GM18867 (cell line): ENCODE data around the gene GFRA4.

Source experiments
- ATAC-seq: cut with Tn5 transposase; IDR thresholded peaks from one replicate; pipeline ENCODE4 v1.9.1; 2021; ENCODE audit warnings: mild to moderate bottlenecking, moderate library complexity; ENCODE audit not compliant: unreplicated experiment

Gene GFRA4, protein sequence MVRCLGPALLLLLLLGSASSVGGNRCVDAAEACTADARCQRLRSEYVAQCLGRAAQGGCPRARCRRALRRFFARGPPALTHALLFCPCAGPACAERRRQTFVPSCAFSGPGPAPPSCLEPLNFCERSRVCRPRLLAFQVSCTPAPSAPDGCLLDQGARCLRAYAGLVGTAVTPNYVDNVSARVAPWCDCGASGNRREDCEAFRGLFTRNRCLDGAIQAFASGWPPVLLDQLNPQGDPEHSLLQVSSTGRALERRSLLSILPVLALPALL

DNA sequence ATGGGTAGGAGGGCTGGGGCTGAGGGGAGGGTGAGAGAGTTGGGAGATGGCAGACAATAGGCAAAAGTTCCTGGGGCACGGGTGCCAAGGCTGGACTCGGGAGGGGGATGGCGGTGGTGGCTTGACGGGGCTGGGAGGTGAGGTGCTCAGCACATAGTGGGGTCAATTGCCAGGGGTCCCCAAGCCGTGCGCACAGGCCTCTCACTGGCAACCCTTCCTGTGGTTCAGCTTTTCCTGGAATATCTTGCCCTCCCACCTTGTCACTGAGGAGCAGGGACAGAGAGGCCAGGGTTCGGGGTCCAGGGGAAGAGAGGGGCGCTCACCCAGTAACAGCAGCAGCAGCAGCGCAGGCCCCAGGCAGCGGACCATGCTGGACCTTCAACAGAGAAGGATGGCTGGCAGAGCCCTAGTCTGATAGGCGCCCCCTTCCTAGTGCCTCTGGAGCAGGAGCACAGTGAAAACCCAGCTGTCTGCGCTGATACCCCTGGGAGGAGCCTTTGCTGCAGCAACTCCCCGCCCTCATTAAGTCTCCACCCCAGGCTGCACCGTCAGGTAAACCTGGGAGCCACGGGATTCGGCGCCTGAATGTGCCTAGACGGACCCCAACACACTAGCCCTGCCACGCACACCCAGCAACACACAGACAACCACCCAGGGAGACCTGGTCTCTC is at the start of gene GFRA4:
Gene GFRA4, minus strand, starts transcription at position 369 of the 671 bp plus-strand sequence. Its CDS starts 0 bp downstream, at position 369.
- ATAC-seq, result no peak

DNA sequence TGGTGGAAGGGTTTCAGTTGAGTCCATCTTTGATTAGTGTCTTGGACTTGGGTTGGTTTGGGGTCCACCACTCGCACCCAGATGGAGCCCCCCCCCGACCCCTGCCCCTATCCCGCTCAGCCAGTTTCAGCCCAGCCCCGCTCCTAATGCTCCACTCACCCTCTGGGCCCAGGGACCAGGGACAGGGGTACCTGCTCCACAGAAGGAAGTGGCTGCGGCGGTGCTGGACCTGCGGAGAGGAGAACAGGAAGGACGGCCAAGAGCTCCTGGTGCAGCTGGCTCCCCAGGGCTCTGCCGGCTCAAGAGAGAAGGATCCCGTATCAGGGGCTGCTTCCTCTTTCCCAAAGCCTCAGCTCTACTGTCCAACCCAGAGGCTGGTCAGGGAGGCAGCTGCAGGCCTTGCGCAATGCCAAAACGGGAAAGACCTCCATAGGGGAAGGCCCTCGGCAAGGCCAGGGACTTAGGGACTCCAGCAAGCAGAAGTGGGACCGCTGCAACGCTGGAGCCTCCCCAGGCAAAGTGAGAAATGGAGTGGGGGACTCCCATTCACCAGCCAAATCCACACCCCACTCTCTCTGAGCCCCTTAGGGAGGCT is 49.2 kb upstream of the GFRA4 start, which contains the start of gene SIGLEC1:
Gene SIGLEC1, minus strand, starts transcription at position 322 of the 595 bp plus-strand sequence. CDS start 5,472 bp downstream, outside the sequence.
- no peak for ATAC-seq

DNA sequence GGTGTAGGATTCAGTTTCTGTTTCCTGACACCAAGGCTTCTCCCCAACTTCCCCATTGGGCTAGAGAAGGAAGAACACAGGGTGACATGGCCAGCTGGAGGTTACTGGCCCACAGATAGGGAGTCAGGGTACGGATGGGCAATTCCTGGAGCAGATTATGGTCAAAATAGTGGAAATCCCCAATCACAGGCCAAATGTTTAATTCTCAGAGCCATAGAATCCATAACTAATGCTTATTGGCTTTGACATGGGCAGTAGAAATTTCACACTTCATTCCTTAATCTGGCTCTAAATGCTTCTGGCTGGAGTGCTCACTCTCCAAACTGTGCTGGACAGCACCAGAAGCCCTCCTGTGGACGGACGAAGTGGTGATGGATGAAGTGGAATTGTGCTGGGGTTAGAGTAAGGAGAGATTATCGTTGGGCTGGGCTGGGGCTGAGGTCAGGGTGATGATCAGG is 48.3 kb upstream of the GFRA4 start:
- ATAC-seq, result no peak

DNA sequence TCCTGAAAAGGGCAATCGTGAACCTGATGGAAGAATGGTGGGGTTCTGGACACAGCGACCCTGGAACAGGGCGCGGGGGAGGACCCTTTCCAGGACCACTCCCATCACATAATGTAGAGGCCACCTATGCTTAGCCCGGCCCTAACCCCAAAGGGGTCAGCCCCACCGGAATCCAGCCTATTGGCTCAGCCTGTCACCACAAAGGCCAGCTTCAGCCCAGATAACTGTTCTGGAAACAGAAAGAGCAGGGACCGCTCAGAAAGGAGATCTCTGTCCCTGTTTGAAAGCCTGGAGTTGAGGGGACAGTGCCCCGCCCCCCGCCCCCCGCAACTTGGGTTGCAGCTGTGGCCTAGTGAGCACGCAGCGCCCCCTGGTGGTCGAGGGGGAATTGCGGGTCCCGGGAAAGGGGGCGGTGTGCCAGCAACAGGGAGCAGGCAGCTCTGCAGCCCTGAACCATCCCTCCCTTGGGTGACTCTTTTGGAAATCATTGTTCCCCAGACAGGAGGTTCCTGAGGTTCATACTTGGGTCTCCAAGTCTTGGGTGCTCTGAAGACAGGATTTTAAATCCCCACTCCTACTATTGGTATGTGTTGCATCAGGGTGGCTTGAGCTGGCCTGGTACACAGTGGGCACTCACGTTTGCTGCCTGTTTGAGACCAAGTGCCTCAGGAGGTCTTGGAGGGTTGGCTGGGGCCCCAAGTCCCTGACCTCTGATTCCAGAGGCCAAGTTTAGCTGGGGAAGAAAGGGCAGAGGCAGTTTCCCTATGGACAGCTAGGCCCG is 47.7 kb upstream of the GFRA4 start:
- ATAC-seq, result no peak

DNA sequence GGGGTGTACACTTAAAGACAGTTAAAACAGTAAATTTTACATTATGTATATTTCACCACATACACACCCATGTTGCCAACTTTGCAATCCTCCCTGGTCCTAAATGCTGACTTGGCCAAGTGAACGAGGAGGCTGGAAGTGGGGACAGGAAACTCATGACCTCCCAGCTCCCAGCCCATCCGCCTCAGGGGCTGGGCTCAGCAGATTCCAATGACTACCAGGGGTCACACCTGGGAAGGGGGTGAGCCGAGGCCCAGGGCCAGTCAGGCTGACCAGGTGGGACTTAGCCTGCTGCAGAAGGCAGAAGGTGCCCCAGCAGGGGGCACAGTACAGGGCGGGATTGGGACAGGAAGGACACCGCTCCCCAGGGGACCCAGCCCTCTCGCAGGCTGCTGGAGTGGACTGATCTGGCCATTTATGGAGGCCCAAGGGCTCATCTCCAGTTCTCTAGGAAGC is 46.8 kb upstream of the GFRA4 start:
- ATAC-seq, result no peak

DNA sequence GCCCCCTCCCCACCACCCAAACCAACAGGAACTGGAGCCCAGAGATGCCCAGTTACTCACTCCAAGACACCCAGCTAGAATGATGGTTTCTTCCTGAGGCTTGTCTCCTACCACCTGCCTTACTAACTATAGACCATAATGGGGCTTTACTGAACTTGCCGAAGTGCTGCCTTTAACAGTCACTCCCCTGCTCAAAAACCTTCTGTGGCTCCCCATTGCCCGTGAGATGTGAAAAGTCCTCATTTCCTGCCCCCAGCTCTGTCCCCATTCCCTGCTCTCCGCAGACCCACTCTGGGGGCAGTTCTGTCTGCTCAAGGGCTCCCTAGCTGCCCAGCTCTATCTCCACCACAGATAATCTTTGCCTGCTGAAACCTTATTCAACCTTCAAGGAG is 44.3 kb upstream of the GFRA4 start:
- ATAC-seq, result no peak

DNA sequence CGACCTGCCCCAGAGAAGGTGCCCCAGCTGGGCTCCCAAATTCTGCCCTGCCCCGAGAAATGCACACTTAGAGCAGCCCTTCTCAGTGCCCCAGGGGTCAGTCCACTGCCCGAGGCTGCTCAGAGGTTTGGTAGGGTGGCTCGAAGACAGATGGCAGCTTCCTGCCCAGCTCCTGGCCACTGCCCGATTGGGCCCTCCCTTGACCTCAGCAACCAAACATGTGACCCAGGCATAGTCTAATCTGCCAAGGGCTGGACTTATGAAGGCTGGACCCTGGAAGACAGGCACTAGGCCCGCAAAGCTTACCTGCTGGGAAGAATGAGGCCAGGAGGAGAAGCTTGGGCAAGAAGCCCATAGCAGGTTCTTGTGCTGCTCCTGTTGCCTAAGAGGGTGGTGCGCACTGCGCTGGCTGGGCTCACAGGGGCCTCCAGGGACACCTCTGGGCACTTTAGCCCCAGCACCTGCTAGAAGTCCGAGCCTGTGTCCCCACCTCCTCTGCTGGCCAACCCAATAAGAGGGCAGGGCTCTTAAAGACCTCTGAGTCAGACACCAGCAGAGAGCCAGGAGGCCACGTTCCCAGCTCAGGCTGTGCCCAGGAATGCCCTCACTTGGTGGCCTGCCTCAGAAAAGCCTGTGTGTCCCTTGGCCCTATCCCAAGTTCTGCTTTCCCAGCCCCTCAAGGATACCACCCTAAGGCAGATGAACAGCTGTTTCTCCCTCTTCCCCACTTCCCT is 43.7 kb upstream of the GFRA4 start:
- no peak for ATAC-seq

DNA sequence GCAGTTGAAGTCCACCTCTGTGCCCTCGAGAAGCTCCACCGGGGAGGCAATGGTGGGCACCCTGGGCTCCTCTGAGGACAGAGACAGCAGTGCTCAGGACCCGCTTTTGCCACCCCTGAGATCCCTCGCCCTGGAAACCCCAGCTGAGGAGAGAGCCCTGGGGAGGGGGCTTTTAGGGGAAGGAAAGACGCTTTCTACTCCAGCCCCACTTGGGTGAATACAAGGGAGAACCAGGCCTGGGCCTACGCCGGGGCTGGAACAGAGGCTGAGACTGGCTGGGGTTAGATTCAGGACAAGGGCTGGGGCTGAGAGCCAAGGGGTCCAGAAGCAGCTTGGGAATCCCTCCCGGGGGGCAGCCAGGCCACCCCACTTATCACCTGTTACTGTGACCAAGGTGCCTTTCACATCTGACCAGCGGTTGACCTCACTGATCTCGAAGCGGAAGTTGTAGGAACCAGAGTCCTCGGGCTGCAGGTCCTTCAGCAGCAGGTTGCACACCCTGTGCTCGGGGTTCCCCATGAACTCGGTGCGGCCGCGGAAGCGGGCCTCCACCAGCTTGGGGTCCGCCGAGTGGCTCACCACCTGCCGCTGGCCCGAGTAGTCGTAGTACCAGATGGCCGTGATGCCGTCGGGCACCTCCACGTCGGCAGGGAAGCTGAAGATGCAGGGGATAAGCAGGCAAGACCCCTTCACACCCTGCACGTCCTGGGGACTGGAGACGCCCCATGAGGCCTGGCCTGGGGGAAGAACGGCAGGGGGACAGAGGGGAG is 43.0 kb upstream of the GFRA4 start:
- ATAC-seq, result no peak

DNA sequence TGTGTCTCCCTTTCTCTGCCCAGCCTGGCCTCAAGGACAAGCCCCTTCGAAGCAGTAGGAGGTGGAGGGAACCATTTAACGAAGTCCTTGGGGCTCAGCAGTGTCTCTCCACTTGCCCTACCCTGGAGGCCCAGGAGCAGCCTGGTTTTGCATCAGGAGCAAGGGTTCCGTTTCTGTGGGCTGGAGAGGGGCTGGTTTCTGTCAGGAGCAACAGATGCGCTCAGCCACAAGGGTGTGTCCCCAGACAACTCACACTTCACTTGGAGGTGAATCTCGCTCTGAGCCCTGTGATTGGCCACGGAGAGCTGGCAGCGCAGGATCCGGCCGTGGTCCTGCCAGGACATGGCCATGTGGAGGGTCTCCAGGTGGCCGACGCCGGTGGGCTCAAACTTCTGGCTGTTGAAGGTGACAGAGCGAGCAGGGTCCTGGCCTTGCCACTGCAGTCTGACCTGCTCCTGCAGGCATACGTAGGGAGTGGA is 42.3 kb upstream of the GFRA4 start:
- no peak for ATAC-seq

DNA sequence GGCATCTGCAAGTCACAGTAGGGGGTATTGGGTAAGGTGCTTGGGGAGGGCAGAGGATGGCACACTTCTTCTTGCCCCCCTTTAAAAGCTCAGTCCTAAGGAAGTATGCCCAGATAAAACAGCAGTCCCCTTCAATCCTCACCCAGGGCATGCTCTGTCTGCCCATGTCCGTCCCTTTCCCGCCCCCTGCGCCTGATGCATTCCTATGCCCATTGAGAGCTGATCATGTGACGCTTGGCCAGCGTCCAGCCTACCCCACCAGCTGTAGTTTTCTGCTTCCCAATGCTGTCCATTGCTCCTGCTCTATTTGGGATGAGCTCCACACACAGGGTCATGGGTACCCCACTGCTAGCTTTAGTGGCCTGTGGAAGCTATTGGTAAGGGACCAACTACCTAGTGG is 40.9 kb upstream of the GFRA4 start:
- ATAC-seq, result no peak

DNA sequence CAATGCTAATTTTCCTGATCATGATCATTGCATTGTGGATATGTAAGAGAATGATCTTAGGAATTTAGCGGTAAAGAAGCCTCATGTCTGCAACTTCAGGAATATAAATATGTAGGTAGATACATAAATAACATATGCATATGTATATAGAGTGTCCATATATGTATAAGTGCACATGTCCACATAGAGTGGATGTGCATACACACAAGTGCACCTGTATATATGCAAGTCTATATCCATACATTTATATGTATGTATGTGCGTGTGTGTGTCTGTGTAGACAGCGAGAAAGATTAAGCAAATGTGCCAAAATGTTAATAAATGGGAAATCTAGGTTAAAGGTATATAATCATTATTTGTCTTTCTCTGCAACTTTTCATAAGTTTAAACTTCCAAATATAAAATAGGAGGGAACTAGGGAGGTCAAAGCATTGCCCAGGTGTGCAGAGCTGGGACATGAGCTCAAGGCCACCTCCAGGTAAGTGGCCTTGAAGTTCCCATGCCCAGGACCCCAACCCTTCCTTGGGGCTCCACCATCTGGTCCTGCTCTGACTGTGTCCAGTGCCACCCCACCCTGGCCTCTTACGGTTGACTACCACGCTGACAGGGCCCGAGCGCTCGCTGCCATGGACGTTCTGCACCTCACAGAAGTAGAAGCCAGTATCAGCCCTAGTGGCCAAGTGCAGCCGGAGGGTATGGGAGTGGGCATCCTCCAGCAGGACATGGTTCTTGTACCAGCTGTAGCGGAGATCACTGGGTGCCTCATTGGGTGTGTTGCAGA is 39.6 kb upstream of the GFRA4 start:
- no peak for ATAC-seq

DNA sequence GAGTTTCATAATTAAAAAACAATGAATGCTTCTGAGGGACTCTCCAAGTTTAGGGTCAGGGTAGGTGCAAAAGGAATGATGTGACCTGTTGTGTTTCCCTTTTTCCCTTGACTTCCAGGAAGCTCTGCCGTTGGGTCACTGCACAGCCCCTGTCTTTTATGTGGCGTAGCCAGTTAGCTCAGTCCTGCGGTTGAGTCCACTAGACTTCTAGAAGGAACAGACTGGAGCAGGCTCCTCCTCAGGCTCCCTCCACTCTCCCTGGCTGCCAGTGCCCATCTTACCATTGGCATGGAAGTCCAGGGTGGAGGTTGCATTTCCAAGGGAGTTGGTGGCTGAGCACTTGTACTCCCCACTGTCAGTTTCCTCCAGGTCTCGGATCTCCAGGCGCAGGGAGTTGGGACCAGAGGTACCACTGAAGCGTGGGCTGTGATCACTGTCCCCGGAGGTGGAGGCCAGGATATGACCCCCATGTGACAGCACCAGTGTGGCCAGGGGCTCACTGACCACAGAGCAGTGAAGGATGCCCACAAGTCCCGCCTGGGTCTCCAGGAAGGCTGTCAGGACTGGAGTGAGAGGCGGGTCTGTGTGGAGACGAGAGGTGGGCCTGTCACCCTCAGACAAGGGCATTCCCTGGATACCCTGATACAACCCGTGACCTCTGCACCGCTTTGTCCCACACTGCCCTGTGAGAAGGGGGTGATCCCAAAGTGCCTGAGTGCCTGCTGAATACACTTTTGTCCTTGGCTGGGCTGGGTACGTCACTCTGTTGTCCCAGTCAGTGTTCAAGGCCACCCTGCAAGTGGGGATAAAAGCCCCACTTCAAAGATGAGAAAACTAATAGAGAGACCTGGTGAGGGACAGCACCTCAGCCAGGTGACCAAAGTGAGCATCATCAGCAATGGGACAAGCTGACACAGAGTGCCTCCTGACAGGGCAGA is 38.1 kb upstream of the GFRA4 start:
- ATAC-seq, result no peak

DNA sequence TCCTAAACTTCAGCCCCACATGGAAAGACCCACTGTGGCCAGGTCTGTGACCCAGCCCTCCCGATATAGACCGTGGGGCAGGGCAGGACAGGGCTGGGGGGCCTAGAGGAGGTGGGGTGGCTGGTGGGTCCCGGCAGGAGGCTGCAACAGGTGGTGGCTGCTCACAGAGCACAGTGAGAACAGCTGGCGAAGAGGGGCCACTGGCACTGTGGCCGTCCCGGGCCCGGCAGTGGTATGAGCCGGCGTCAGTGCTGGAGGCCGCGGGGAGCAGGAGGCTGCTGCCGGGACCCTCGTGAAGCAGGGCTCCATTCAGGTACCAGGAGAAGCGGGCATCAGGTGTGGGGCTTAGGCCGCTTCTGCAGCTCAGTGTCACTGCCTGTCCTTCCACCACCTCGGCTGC is 35.8 kb upstream of the GFRA4 start:
- no peak for ATAC-seq

DNA sequence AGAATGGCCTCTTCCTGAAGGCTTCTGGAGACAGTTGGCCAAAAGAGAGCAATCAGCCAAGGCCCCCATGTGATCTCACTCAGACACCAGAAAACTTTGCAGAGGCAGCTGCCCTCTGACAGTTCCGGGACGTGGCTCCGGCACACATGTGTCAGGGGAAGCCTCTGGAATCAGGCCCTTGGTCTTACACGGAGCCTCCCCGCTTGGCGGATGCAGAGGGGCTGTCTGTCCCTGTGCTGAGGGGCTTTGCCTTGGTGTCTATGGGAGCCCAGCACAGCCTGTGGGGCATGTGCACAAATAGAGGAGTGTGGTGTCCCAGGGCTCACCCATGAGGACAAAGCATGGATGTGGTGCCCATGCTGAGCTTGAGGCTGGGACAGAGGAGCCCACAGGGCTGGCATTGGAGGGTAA is 35.4 kb upstream of the GFRA4 start:
- ATAC-seq, result no peak

DNA sequence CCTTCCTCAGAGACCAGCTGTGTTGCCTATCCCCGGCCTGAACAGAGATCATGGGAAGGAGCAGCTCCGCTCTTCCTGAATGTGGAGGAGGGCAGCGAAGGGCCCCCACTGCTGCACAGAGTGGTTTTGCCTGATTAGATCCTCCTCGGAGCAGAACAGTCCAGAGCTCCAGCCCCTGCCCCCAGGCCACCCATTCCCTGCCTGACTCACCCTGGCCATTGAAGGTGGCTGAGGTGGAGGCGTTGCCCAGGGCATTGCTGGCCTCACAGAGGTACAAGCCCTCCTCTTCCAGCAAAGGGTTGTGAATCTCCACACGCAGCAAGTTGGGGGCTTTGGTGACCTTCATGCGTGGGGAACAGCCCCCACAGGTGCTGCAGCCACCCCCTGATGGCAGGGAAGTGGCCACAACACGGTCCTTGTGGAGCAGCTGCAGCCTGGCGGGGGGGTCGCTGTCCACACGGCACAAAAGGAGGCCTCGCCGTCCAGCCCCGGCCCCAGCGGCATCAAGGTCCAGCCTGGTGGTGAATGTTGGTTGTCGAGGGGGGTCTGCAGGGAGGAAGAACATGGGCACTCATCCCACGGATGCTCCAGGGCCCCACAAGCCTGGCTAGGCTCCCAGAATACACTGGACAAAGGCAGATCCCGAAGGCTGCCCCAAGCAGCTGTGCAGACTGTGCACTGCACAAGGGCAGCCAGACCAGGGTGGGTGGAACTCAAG is 34.5 kb upstream of the GFRA4 start:
- ATAC-seq, result no peak

DNA sequence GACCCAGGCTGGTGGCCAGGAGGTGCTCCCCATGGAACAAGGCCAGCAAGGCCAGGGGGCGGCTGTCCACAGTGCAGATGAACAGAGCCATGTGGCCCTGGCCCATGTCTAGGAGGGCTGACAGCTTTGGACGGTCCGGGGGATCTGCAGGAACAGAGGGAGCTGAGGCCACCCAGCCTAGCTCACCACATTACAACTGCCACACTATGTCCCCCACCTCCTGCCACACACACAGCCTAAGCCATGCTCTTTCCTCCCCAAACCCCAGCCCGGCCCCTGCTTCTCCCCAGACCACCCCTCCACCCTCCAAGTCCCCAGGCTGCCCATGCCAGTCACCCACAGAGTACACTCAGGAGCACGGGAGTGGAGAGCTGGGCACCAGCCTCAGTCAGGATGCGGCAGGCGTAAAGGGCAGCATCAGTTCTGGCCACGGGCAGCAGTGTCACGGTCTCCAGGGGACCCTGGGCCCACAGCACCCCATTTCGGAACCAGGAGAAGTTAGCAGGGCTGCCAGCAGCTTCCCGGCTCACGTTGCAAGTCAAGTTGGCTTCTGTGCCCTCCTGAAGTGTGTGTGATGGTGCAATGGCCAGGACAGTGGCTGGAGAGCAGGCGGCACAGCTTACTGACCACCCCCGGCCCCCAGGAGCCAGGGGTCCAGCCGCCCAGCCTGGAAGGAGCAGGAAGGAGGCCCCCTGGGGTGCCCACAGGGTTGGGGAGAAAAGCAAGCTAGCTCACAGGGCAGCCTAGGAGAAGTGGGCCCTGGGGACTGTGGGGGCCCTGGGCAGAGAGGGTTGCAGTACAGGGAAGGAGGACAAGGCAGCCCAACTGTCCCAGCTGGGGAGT is 33.8 kb upstream of the GFRA4 start:
- ATAC-seq, result no peak
